Measurements from ENCODE around the gene C10orf120. TPM values are rescaled to one million over a fixed set of nuclear protein-coding genes. Genes with fewer than 3 reads are reported as not detected.

C10orf120 gene
- total RNA-seq, 4 donors from 2014 or later, result not detected

- Histone ChIP-seq H3K4me3 (no peak overlapping the region), H3K4me1 (no peaks in the 10 kb centered on the region), H3K9me3 (no peaks in the 10 kb centered on the region), H3K27me3 (no peaks in the 10 kb centered on the region), H3K27ac (no peak overlapping the region), H3K36me3 (no peaks in the 10 kb centered on the region)
- TF ChIP-seq POLR2A (IDR thresholded peaks at IDR 0.05) (no peak), CTCF (IDR thresholded peaks at IDR 0.05) (no peak)
- DNase-seq, result no peak
- intact Hi-C loops (cut with DNase I; ENCODE audit: low total_unique reads), result no loop called here
These were observed 3.0 kb downstream of the C10orf120 start for GRCh38 chr10:122696687-122697086.

GRCh38 chr10:122692744-122693143, 6.9 kb downstream of the C10orf120 start:
- H3K27me3 ChIP-seq, result no peaks in the 10 kb centered on the region
- no peak overlapping the region for H3K4me3 ChIP-seq
- no peaks in the 10 kb centered on the region for H3K36me3 ChIP-seq
- intact Hi-C loops (cut with DNase I; ENCODE audit: low total_unique reads), result no loop called here
- no peak for TF ChIP-seq CTCF (IDR thresholded peaks at IDR 0.05)
- TF ChIP-seq POLR2A (IDR thresholded peaks at IDR 0.05), result no peak
- H3K4me1 ChIP-seq, result no peaks in the 10 kb centered on the region
- no peaks in the 10 kb centered on the region for H3K9me3 ChIP-seq
- no peak for DNase-seq
- no peak overlapping the region for H3K27ac ChIP-seq

- Histone ChIP-seq H3K27me3 (no peaks in the 10 kb centered on the region), H3K9me3 (no peaks in the 10 kb centered on the region), H3K36me3 (no peaks in the 10 kb centered on the region), H3K27ac (no peak overlapping the region), H3K4me1 (no peaks in the 10 kb centered on the region), H3K4me3 (no peak overlapping the region)
- intact Hi-C loops (cut with DNase I; ENCODE audit: low total_unique reads), result no loop called here
- no peak for TF ChIP-seq CTCF (IDR thresholded peaks at IDR 0.05)
- TF ChIP-seq POLR2A (IDR thresholded peaks at IDR 0.05), result no peak
- DNase-seq, result no peak
These were observed 10.4 kb downstream of the C10orf120 start for GRCh38 chr10:122689146-122689820.

- intact Hi-C loops (cut with DNase I; ENCODE audit: low total_unique reads), result no loop called here
- no peaks in the 10 kb centered on the region for H3K4me1 ChIP-seq
- H3K9me3 ChIP-seq, result no peaks in the 10 kb centered on the region
- H3K4me3 ChIP-seq, result no peak overlapping the region
- DNase-seq, result no peak
- no peak overlapping the region for H3K27ac ChIP-seq
- TF ChIP-seq CTCF (IDR thresholded peaks at IDR 0.05) (no peak), POLR2A (IDR thresholded peaks at IDR 0.05) (no peak)
- H3K36me3 ChIP-seq, result no peaks in the 10 kb centered on the region
- H3K27me3 ChIP-seq, result no peaks in the 10 kb centered on the region
These were observed 11.2 kb downstream of the C10orf120 start for GRCh38 chr10:122688293-122688989.

GRCh38 chr10:122682522-122682921, 17.1 kb downstream of the C10orf120 start:
- no peak for TF ChIP-seq POLR2A (IDR thresholded peaks at IDR 0.05)
- TF ChIP-seq CTCF (IDR thresholded peaks at IDR 0.05), result no peak
- Histone ChIP-seq H3K9me3 (no peaks in the 10 kb centered on the region), H3K27ac (no peak overlapping the region), H3K27me3 (no peaks in the 10 kb centered on the region), H3K36me3 (no peaks in the 10 kb centered on the region), H3K4me3 (no peak overlapping the region), H3K4me1 (no peaks in the 10 kb centered on the region)
- intact Hi-C loops (cut with DNase I; ENCODE audit: low total_unique reads), result no loop called here
- DNase-seq, result no peak

All from uterus (tissue), 4 donors.